Large intestine (tissue), 3 donors: ENCODE measurements around the gene ARHGEF2. TPM values are rescaled to one million over a fixed set of nuclear protein-coding genes. Genes with fewer than 3 reads are reported as not detected.

Source experiments
- DNase-seq, 2 donors: peaks; one replicate each; pipeline versions ENCODE4 v3.0.0 to v3.0.0-alpha.2; 2013
- H3K27ac ChIP-seq: one replicate; pipeline ENCODE4 v1.5.1; 2013; ENCODE audit warnings: low read length
- H3K27me3 ChIP-seq: 2 replicates; pipeline ENCODE4 v1.6.1; 2013; ENCODE audit warnings: low read length; ENCODE audit not compliant: control insufficient read depth, insufficient read depth
- H3K36me3 ChIP-seq: 2 replicates; pipeline ENCODE4 v1.6.1; 2013; ENCODE audit warnings: low read length; ENCODE audit not compliant: control insufficient read depth, insufficient read depth
- H3K4me1 ChIP-seq: one replicate; pipeline ENCODE4 v1.6.1; 2013; ENCODE audit warnings: low read length; ENCODE audit not compliant: control insufficient read depth, insufficient read depth
- H3K4me3 ChIP-seq: one replicate; pipeline ENCODE4 v1.5.1; 2013; ENCODE audit warnings: low read length
- H3K9me3 ChIP-seq: one replicate; pipeline ENCODE4 v1.6.1; 2013; ENCODE audit warnings: mild to moderate bottlenecking, low read depth, low read length, moderate library complexity; ENCODE audit not compliant: control insufficient read depth
- WGBS: methylation state at CpG from one replicate; pipeline ENCODE4 v1.1.5; 2013; ENCODE audit warnings: low lambda C conversion rate; ENCODE audit not compliant: insufficient coverage; 5-methylcytosine and 5-hydroxymethylcytosine counted together
- polyA plus RNA-seq: library from polyadenylated mRNA; unstranded; fragments of 120-200 nt; gene quantifications from one replicate; pipeline ENCODE4 v1.2.1, GENCODE V29; 2013

ARHGEF2 gene
- polyA plus RNA-seq, 1 donor, result 51.2 TPM

GRCh38 chr1:155944444-155944799, 33.9 kb downstream of the ARHGEF2 start:
- peak overlapping the region; percentile 38 for H3K27ac ChIP-seq
- no peaks in the 10 kb centered on the region for H3K27me3 ChIP-seq
- H3K36me3 ChIP-seq, result peaks cover 29% of the 10 kb centered on the region
- WGBS, result no CpG with 5 or more reads among the region's 6 CpGs
- no peak for DNase-seq
- H3K9me3 ChIP-seq, result no peaks in the 10 kb centered on the region
- peaks cover 69% of the 10 kb centered on the region for H3K4me1 ChIP-seq
- H3K4me3 ChIP-seq, result no peak overlapping the region

GRCh38 chr1:155942578-155943141, 35.7 kb downstream of the ARHGEF2 start:
- peak in 1 of 2 donors; percentile 62 for DNase-seq
- Histone ChIP-seq H3K4me3 (no peak overlapping the region), H3K9me3 (no peaks in the 10 kb centered on the region), H3K27ac (peak overlapping the region; percentile 79), H3K36me3 (peaks cover 15% of the 10 kb centered on the region), H3K27me3 (no peaks in the 10 kb centered on the region), H3K4me1 (peaks cover 69% of the 10 kb centered on the region)
- WGBS, result no CpG with 5 or more reads among the region's 11 CpGs

GRCh38 chr1:155941845-155942531, 36.4 kb downstream of the ARHGEF2 start:
- no peak for DNase-seq
- Histone ChIP-seq H3K27ac (peak overlapping the region; percentile 79), H3K4me3 (no peak overlapping the region), H3K36me3 (peaks cover 8% of the 10 kb centered on the region), H3K4me1 (peaks cover 69% of the 10 kb centered on the region), H3K27me3 (no peaks in the 10 kb centered on the region), H3K9me3 (no peaks in the 10 kb centered on the region)
- no CpG with 5 or more reads among the region's 29 CpGs for WGBS

GRCh38 chr1:155940993-155941844, 37.1 kb downstream of the ARHGEF2 start, which contains the start of gene RXFP4:
Gene RXFP4, plus strand, starts transcription at chr1:155941638. Its CDS starts 72 bp downstream, at chr1:155941710.
- Histone ChIP-seq H3K4me3 (no peak within 1 kb of the TSS), H3K9me3 (no peaks in the 10 kb centered on the region), H3K27me3 (no peaks in the 10 kb centered on the region), H3K27ac (peak within 1 kb of the TSS; percentile 79), H3K36me3 (peaks cover under 1% of the 10 kb centered on the region), H3K4me1 (peaks cover 61% of the 10 kb centered on the region)
- no CpG with 5 or more reads among the region's 11 CpGs for WGBS
- DNase-seq, result peak in 1 of 2 donors; percentile 64

GRCh38 chr1:155940482-155940992, 37.8 kb downstream of the ARHGEF2 start:
- Histone ChIP-seq H3K4me3 (no peak overlapping the region), H3K27ac (peak overlapping the region; percentile 79), H3K27me3 (no peaks in the 10 kb centered on the region), H3K36me3 (no peaks in the 10 kb centered on the region), H3K4me1 (peaks cover 54% of the 10 kb centered on the region), H3K9me3 (no peaks in the 10 kb centered on the region)
- DNase-seq, result peak in 1 of 2 donors; percentile 75
- no CpG with 5 or more reads among the region's 4 CpGs for WGBS

- no peaks in the 10 kb centered on the region for H3K27me3 ChIP-seq
- no CpG with 5 or more reads among the region's 1 CpG for WGBS
- DNase-seq, result peak in 1 of 2 donors; percentile 62
Measured at GRCh38 chr1:155938220-155938627, 40.1 kb downstream of the ARHGEF2 start.

GRCh38 chr1:155934936-155935590, 43.3 kb downstream of the ARHGEF2 start:
- Histone ChIP-seq H3K9me3 (no peaks in the 10 kb centered on the region), H3K27me3 (no peaks in the 10 kb centered on the region), H3K36me3 (peaks cover 24% of the 10 kb centered on the region), H3K27ac (peak overlapping the region; percentile 81), H3K4me1 (peaks cover 21% of the 10 kb centered on the region), H3K4me3 (peak overlapping the region; percentile 67)
- 95% methylated on average over 6 of the region's 24 CpGs for WGBS
- DNase-seq, result no peak

More at GRCh38 chr1:155938220-155938627, 40.1 kb downstream of the ARHGEF2 start:
- Histone ChIP-seq H3K27ac (no peak overlapping the region), H3K4me3 (no peak overlapping the region), H3K36me3 (no peaks in the 10 kb centered on the region), H3K9me3 (no peaks in the 10 kb centered on the region), H3K4me1 (peaks cover 34% of the 10 kb centered on the region)

- Histone ChIP-seq H3K4me1 (peaks cover 18% of the 10 kb centered on the region), H3K4me3 (peak within 1 kb of the TSS; percentile 67), H3K27me3 (no peaks in the 10 kb centered on the region), H3K9me3 (no peaks in the 10 kb centered on the region), H3K27ac (peak within 1 kb of the TSS; percentile 81), H3K36me3 (peaks cover 28% of the 10 kb centered on the region)
- 0% methylated on average over 4 of the region's 50 CpGs for WGBS
- DNase-seq, result peak; percentile 98 to 99
Measured at GRCh38 chr1:155934097-155934935, 44.0 kb downstream of the ARHGEF2 start, which contains the start of gene KHDC4. Gene KHDC4, minus strand, starts transcription at chr1:155934413. Its CDS starts 40 bp downstream, at chr1:155934373.

GRCh38 chr1:155933591-155934096, 44.7 kb downstream of the ARHGEF2 start:
- Histone ChIP-seq H3K27ac (peak overlapping the region; percentile 81), H3K36me3 (peaks cover 33% of the 10 kb centered on the region), H3K27me3 (no peaks in the 10 kb centered on the region), H3K9me3 (no peaks in the 10 kb centered on the region), H3K4me3 (peak overlapping the region; percentile 67), H3K4me1 (peaks cover 18% of the 10 kb centered on the region)
- DNase-seq, result peak in 1 of 2 donors; percentile 32
- WGBS, result 0% methylated on average over 4 of the region's 10 CpGs
